ENCODE data around the gene PDE11A. TPM values are rescaled to one million over a fixed set of nuclear protein-coding genes. Genes with fewer than 3 reads are reported as not detected.

The PDE11A gene
- total and polyA plus RNA-seq, 8 donors: 0.28 to 5.0 (median 1.7) TPM

GRCh38 chr2:177679611-177680605 is 392.7 kb downstream of the PDE11A start:
- Histone ChIP-seq H3K9me3 (no peaks in the 10 kb centered on the region), H3K27me3 (no peaks in the 10 kb centered on the region), H3K4me3 (no peak overlapping the region), H3K4me1 (no peaks in the 10 kb centered on the region), H3K36me3 (no peaks in the 10 kb centered on the region), H3K27ac (no peak overlapping the region)
- WGBS, 2 donors: 87 to 91% methylated on average over 6 of the region's 6 CpGs
- ATAC-seq: no peak
- DNase-seq: no peak
- intact Hi-C loops (cut with DNase I): no loop called here
- no peak for TF ChIP-seq CTCF (IDR thresholded peaks at IDR 0.05)
- FAIRE-seq: no peak

GRCh38 chr2:177678939-177679338 is 393.6 kb downstream of the PDE11A start:
- intact Hi-C loops (cut with DNase I): no loop called here
- Histone ChIP-seq H3K4me3 (no peak overlapping the region), H3K9me3 (no peaks in the 10 kb centered on the region), H3K4me1 (no peaks in the 10 kb centered on the region), H3K36me3 (no peaks in the 10 kb centered on the region), H3K27me3 (no peaks in the 10 kb centered on the region), H3K27ac (no peak overlapping the region)
- ATAC-seq (no peak), FAIRE-seq (no peak), DNase-seq (no peak)
- 91 to 96% methylated on average over 2 of the region's 2 CpGs for WGBS, 2 donors
- TF ChIP-seq CTCF (IDR thresholded peaks at IDR 0.05): no peak

- intact Hi-C loops (cut with DNase I): no loop called here
- H3K4me1 ChIP-seq: no peaks in the 10 kb centered on the region
- no peak overlapping the region for H3K27ac ChIP-seq
- WGBS, 2 donors: 80 to 85% methylated on average over 3 of the region's 3 CpGs
- no peaks in the 10 kb centered on the region for H3K27me3 ChIP-seq
- FAIRE-seq (no peak), ATAC-seq (no peak), DNase-seq (no peak)
- no peak for TF ChIP-seq CTCF (IDR thresholded peaks at IDR 0.05)
- no peaks in the 10 kb centered on the region for H3K36me3 ChIP-seq
- no peak overlapping the region for H3K4me3 ChIP-seq
- H3K9me3 ChIP-seq: no peaks in the 10 kb centered on the region
Measured at GRCh38 chr2:177676636-177677035, 395.9 kb downstream of the PDE11A start.

- H3K4me3 ChIP-seq: no peak overlapping the region
- TF ChIP-seq CTCF (IDR thresholded peaks at IDR 0.05): no peak
- no peaks in the 10 kb centered on the region for H3K27me3 ChIP-seq
- whole genome bisulfite sequencing, 2 donors: 86 to 90% methylated on average over 1 of the region's 1 CpG
- no peaks in the 10 kb centered on the region for H3K36me3 ChIP-seq
- FAIRE-seq (no peak), DNase-seq (no peak), ATAC-seq (no peak)
- H3K27ac ChIP-seq: no peak overlapping the region
- intact Hi-C loops (cut with DNase I): no loop called here
- H3K9me3 ChIP-seq: no peaks in the 10 kb centered on the region
- no peaks in the 10 kb centered on the region for H3K4me1 ChIP-seq
Measured at GRCh38 chr2:177675825-177676224, 396.8 kb downstream of the PDE11A start.

GRCh38 chr2:177675350-177675821 is 397.2 kb downstream of the PDE11A start:
- no peak for TF ChIP-seq CTCF (IDR thresholded peaks at IDR 0.05)
- no peak overlapping the region for H3K4me3 ChIP-seq
- 23 to 25% methylated on average over 6 of the region's 6 CpGs for WGBS, 2 donors
- DNase-seq (no peak), ATAC-seq (peak in 1 of 4 donors; percentile 47), FAIRE-seq (no peak)
- H3K4me1 ChIP-seq: no peaks in the 10 kb centered on the region
- H3K27ac ChIP-seq: no peak overlapping the region
- intact Hi-C loops (cut with DNase I): no loop called here
- no peaks in the 10 kb centered on the region for H3K9me3 ChIP-seq
- no peaks in the 10 kb centered on the region for H3K27me3 ChIP-seq
- H3K36me3 ChIP-seq: no peaks in the 10 kb centered on the region

Measured in pancreas (tissue), 10 donors.